HG02840 (cell line): Measurements from ENCODE around the gene PISD.
"Not testable (repeated sequence)": the region's sequence is repeated elsewhere in the genome, so short reads cannot be mapped to it uniquely, and the experiment has no call there.

Experiments
- ATAC-seq: cut with Tn5 transposase; IDR thresholded peaks from one replicate; pipeline ENCODE4 v1.9.1; 2021; ENCODE audit warnings: mild to moderate bottlenecking, moderate library complexity, moderate number of reproducible peaks; ENCODE audit not compliant: unreplicated experiment, low FRiP score

The PISD gene

DNA sequence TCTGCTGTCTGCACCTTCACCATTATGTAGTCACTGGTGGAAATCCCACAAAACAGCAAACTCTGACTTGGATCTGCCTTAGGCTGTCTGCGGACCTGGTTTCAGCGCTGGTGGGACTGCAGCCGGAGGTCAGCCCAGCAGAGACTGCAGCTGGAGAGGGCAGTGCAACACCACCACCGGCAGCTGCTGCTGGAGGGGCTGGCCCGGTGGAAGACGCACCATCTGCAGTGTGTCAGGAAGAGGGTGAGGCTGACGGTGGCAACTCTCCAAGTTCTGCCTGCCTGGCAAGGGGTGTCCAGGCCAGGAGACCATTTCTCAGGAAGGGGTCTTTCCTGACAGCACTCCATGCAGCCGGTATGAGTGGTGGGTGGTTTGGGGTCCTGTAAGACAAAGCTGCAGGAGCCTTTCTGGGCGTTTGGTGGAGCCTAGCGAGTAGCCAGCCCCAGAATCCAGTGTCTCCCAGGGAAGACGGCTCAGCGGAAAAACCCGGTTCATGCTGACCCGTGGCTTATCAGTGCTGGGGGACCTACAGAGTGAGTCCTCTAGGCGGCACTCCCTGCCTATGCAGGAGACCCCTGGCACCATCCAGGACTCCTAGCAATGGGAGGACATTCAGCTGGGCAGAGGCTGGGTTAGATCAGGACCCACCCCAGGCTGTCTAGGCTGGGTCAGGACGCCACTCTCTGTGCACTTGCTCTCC lies 50.8 kb downstream of the PISD start:
- no peak for ATAC-seq

GRCh38 chr22:31610611-31611010 lies 51.4 kb downstream of the PISD start:
- ATAC-seq: no peak

DNA sequence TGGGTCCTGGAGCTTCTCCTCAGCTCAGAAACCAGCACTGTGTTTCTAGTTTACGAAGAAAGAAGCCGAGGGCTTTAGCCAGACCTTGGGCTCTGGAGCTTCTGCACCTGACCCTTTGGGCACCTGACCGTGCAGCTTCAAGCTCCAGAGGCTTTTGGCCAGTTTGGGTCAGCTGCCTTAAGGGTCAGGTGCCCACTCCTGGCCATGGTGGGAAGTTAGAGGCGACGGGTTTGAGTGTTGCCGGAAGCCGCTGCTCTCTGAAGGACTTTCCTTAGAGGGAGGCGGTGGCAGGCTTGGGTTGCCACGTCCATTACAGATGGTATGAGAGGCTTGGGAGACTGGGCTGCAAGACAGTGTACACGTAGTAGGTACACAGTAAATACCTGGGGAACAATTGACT lies 52.3 kb downstream of the PISD start:
- ATAC-seq: no peak

DNA sequence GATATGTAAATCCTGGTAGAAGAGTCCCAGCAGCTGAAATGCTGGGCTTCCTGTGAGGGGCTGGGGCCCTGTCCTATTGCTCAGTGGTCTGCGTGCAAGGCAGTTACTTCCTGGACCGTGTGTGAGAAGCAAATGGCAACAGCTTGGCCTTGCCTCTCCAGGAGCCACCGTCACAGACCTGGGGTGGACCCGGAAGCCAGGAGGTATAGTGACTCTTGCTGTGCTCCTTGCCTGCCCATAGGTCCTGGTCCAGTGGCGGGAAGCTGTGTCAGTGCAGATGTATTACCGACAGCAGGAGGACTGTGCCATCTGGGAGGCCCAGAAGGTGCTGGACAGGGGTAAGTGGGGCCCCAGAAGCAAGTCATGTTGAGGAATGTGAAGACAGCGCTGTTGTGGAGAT lies 54.3 kb downstream of the PISD start:
- ATAC-seq: no peak

GRCh38 chr22:31605851-31606585 lies 56.0 kb downstream of the PISD start:
- ATAC-seq: no peak

DNA sequence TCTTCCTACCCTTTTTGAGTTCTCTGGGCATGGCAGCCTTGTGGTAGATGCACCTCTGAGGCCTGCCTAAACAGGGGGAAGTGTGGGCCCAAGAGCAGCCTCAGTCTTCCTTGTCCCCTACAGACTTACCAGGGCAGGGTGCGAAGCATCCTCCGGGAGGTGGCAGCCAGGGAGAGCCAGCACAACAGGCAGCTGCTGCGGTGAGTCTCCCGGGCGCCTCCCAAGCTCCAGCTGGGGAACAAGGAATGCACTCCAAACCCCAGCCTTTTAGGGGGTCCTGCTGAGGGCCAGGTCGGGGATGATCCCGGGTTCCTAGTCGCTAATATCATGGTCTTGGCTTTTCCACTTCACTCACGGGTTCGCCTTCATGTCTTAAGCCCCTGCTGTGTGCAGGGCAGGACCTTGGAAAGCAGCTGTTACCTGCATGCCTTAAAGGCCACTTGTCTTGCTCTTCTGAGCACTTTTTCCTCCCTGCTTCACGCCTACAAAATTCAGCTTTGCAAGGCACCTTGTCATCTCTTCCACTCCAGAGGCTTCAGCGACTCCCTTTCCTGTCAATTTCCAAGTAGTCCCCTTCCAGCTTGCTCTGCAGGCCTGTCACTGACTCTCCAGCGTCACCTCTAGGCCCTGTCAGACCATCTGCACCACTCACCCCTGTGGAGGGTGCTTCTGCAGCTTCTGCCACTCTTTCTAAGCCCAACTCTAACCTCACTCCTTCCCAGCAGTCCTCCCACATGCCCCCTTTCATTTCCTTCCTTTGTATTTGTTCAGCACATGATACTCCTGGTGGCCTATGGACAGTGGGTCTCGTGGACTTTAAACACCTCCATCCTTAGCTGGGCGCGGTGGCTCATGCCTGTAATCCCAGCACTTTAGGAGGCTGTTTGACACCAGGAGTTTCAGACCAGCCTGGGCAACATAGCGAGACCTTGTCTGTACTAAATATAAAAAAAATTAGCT lies 57.0 kb downstream of the PISD start:
- no peak for ATAC-seq

GRCh38 chr22:31604137-31604705 lies 57.8 kb downstream of the PISD start:
- ATAC-seq: no peak

- no peak for ATAC-seq
Measured at GRCh38 chr22:31603574-31603973, 58.4 kb downstream of the PISD start.

GRCh38 chr22:31603081-31603525 lies 58.9 kb downstream of the PISD start:
- no peak for ATAC-seq

GRCh38 chr22:31602259-31602952 lies 59.6 kb downstream of the PISD start:
- no peak for ATAC-seq

DNA sequence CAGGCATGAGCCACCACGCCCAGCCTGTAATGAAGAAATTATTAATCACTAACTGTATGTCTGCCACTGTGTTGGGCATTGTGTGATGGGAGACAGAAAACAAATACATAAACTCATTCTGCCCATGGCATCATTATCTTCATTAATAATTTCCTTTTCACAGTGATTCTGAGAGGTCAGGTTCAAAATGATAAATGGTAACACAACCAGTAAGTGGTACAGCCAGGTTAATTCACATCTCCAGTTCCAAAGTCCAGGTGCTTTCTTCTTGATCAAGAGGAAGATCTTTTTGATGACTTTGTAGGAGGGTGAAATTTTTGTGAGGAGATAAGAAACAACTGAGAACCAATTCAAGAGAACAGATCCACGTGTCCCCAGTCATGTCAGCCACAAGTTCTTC lies 66.7 kb downstream of the PISD start:
- ATAC-seq: no peak

- ATAC-seq: not testable (repeated sequence)
Measured at GRCh38 chr22:31590161-31590560, 71.9 kb downstream of the PISD start.

DNA sequence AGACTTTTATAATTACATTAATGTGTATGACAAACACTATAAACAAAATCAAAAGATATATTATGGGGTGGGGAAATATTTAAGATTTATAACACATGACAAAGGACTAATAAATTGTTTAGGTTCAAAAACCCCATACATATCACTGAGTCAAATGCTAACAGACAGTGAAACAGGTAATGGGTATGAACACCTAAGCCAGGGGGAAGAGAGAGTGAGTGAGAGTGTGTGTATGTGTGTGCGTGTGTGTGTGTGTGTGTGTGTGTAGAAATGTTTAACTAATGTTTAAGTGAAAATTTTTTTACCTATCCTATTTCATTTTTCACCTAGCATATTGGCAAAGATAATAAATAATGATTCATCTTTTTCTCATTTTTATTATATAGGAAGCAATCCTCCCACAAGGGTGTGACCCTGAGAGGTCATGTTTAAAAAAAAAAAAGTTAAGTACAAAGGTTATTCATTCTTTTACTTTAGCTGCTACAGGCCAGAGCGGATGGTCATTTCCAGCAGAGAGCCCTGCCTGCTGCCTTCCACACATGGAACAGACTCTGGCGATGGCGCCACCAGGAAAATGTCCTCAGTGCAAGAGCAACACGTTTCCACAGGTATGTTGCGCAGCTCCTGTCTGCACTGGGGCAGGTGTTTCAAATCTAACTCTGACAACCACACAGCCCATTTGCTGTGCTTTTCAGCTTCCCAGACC lies 72.9 kb downstream of the PISD start:
- no peak for ATAC-seq

- ATAC-seq: no peak
Measured at GRCh38 chr22:31586137-31586920, 75.7 kb downstream of the PISD start.

GRCh38 chr22:31585161-31585859 lies 76.7 kb downstream of the PISD start:
- no peak for ATAC-seq

GRCh38 chr22:31584804-31585160 lies 77.2 kb downstream of the PISD start:
- ATAC-seq: no peak

DNA sequence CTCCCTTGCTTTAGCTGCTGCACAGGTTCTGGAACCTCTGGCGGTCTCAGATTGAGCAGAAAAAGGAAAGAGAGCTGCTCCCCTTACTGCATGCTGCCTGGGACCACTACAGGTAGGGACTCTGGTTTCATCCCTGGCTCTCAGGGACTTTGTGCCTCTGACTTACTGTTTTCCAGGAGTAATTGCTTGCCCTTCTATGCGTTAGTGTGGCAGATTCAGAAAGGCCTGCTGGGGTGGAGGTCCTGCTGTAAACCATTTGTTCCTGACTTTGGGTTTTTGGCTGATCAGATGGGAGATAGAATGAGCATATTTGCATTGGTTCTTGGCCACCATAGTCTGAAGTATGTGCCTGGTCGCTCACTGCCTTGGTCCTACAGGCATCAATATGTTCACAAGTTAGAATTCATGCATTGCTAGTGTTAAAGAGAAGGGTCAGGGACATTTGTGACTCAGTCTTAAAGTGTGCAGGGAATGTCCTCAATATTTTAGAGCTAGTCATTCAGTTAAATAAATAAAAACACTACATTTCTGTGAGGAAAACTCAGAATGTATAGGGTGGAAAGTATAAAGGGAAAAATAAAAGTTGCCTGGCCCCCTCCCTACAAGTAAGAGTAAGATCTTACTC lies 78.0 kb downstream of the PISD start:
- no peak for ATAC-seq

DNA sequence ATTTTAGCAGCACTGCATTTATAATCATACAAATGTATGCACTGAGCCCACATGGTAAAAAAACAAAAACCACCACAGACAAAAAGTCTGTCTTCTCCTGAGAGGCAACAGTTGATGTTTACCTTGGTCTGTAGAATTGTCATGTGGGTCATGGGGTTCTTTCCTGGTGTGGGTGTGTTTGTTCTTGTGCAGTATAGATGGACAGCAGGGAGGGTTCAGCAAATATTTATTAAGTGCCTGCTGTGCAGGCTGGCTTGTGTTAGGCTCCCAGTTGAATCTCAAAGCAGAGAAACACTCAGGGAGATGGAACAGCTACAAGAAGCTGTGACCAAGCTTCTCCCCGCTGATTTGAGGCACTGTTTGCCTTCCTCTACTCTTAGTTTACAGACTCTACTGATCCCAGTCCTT lies 82.2 kb downstream of the PISD start:
- no peak for ATAC-seq
